ENCODE results near the gene DOLPP1. TPM values are rescaled to one million over a fixed set of nuclear protein-coding genes. Genes with fewer than 3 reads are reported as not detected.

The DOLPP1 gene
- total RNA-seq, 1 donor from 2014 or later = 9.5 TPM

- peak; percentile 71 for DNase-seq
- Histone ChIP-seq H3K9me3 (no peaks in the 10 kb centered on the region), H3K27me3 (ENCODE audit: low read depth) (no peaks in the 10 kb centered on the region), H3K36me3 (peaks cover 50% of the 10 kb centered on the region), H3K4me1 (peaks cover 74% of the 10 kb centered on the region), H3K27ac (peak overlapping the region; percentile 100), H3K4me3 (peak overlapping the region; percentile 65)
- TF ChIP-seq CTCF (IDR thresholded peaks at IDR 0.05) = peak; percentile 92
- intact Hi-C loops (cut with DNase I) = loop anchor here (10.0 kb wide), 1 partner anchor 475 kb away; no protein-coding TSS in a partner anchor
- peak; percentile 82 for ATAC-seq
Observed at GRCh38 chr9:129139233-129139992, 58.5 kb downstream of the DOLPP1 start.

- no peak for TF ChIP-seq CTCF (IDR thresholded peaks at IDR 0.05)
- peak overlapping the region; percentile 65 for H3K4me3 ChIP-seq
- peak overlapping the region; percentile 100 for H3K27ac ChIP-seq
- peak; percentile 87 to 89 for ATAC-seq
- H3K36me3 ChIP-seq = peaks cover 45% of the 10 kb centered on the region
- intact Hi-C loops (cut with DNase I) = loop anchor here (10.0 kb wide), 1 partner anchor 475 kb away; no protein-coding TSS in a partner anchor
- peaks cover 78% of the 10 kb centered on the region for H3K4me1 ChIP-seq
- no peaks in the 10 kb centered on the region for H3K9me3 ChIP-seq
- peak; percentile 86 for DNase-seq
- H3K27me3 ChIP-seq (ENCODE audit: low read depth) = no peaks in the 10 kb centered on the region
Observed at GRCh38 chr9:129139993-129140396, 59.1 kb downstream of the DOLPP1 start.

Other genes with a start within 250 kb of the DOLPP1 start
- 7.1 TPM for gene KYAT1, start 199.2 kb upstream of the DOLPP1 start, total RNA-seq
- 45.5 TPM for gene LRRC8A, start 199.0 kb upstream of the DOLPP1 start, total RNA-seq
- gene PHYHD1, start 160.1 kb upstream of the DOLPP1 start, total RNA-seq = 39.8 TPM
- 14.4 TPM for gene DOLK, start 133.5 kb upstream of the DOLPP1 start, total RNA-seq
- 42.4 TPM for gene NUP188, start 133.4 kb upstream of the DOLPP1 start, total RNA-seq
- gene SH3GLB2, start 52.8 kb upstream of the DOLPP1 start, total RNA-seq = 94.7 TPM
- 21.2 TPM for gene MIGA2, start 44.5 kb upstream of the DOLPP1 start, total RNA-seq
- gene CRAT, start 29.7 kb downstream of the DOLPP1 start, total RNA-seq = 23.2 TPM
- gene PTPA, start 30.3 kb downstream of the DOLPP1 start, total RNA-seq = 100 TPM
- 8.7 TPM for gene IER5L, start 97.2 kb downstream of the DOLPP1 start, total RNA-seq